H1 (cell line): ENCODE results near the gene RDH5.

Source experiments
- CHD1 ChIP-seq: IDR thresholded peaks from 2 replicates; pipeline ENCODE4 v1.6.1; 2012; ENCODE audit warnings: low read depth, low read length, improper control_type of control experiment
- CTCF ChIP-seq, 3 experiments: IDR thresholded peaks; 1 replicate in 2 of 3; 2 replicates in 1 of 3; pipeline versions ENCODE4 v1.5.1 to v1.6.1; 2011; ENCODE audit warnings: low read length in 3 of 3, mild to moderate bottlenecking in 3 of 3, inconsistent platforms in 2 of 3, low read depth in 1 of 3, moderate library complexity in 1 of 3; ENCODE audit not compliant: insufficient read depth in 1 of 3; ENCODE audit errors: control extremely low read depth in 1 of 3
- RFX5 ChIP-seq: IDR thresholded peaks from 2 replicates; pipeline ENCODE4 v1.6.1; 2011; ENCODE audit warnings: low read depth, low read length, improper control_type of control experiment, borderline replicate concordance
- USF2 ChIP-seq: IDR thresholded peaks from 2 replicates; pipeline ENCODE4 v1.6.1; 2011; ENCODE audit warnings: low read length, improper control_type of control experiment

GRCh38 chr12:55732288-55732687 is 12.1 kb downstream of the RDH5 start:
- TF ChIP-seq CTCF (IDR thresholded peaks at IDR 0.05; ENCODE audit: control extremely low read depth in 1 of 3, insufficient read depth in 1 of 3, low read depth in 1 of 3, low read length in 3 of 3) = no peak
- no peak for TF ChIP-seq CHD1
- TF ChIP-seq RFX5 = no peak
- no peak for TF ChIP-seq USF2
